Subcutaneous adipose tissue (tissue), 4 donors: ENCODE results near the gene PPP2R5C. TPM values are rescaled to one million over a fixed set of nuclear protein-coding genes. Genes with fewer than 3 reads are reported as not detected.

Source experiments
- total RNA-seq, 4 donors: library from RNA; depleted of rRNA; stranded (reverse); fragments of >200 nt; gene quantifications; one replicate each; pipeline ENCODE4 v1.1.0, GENCODE V29; 2016
- TF ChIP-seq, protein P1 (sequence below): fragments of 450-650 bp; IDR thresholded peaks from one replicate; pipeline ENCODE4 v1.5.1; 2016; ENCODE audit warnings: low read depth, mild to moderate bottlenecking, control low read depth, antibody characterized with exemption, moderate library complexity

The PPP2R5C gene
- total RNA-seq, 4 donors from 2014 or later, result 98.9 to 127 (median 102) TPM

DNA sequence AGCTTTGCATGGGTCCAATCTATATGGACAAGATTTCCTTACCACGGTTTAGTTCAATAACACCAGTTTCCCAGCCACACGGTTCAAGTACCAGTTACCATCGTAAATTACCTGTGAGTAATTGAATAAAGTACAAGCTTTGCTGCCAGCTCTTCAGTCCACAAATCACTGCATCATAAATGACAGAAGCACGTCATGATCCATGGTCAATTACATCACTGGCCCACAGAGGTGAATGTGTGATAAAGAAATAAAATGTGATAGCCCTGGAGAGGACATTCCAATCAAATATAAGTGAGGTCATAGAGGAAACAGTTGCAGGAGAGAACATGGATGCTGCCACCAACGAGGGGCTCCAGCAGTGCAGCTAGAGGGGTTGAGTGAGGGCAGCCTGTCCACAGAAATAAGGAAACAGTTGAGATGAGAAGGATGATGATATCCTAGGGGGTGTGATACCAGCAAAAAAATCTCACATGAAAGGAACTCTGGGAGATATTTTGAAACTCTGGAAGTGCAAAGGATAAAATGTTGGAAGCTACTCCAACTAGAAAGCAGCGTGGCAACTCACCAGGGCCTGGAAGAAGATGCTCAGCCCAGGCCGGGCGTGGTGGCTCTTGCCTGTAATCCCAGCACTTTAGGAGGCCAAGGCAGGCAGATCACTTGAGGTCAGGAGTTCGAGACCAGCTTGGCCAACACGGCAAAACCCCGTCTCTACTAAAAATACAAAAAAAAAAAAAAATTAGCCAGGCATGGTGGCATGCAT, 197.1 kb downstream of the PPP2R5C start:
- TF ChIP-seq, protein P1, sequence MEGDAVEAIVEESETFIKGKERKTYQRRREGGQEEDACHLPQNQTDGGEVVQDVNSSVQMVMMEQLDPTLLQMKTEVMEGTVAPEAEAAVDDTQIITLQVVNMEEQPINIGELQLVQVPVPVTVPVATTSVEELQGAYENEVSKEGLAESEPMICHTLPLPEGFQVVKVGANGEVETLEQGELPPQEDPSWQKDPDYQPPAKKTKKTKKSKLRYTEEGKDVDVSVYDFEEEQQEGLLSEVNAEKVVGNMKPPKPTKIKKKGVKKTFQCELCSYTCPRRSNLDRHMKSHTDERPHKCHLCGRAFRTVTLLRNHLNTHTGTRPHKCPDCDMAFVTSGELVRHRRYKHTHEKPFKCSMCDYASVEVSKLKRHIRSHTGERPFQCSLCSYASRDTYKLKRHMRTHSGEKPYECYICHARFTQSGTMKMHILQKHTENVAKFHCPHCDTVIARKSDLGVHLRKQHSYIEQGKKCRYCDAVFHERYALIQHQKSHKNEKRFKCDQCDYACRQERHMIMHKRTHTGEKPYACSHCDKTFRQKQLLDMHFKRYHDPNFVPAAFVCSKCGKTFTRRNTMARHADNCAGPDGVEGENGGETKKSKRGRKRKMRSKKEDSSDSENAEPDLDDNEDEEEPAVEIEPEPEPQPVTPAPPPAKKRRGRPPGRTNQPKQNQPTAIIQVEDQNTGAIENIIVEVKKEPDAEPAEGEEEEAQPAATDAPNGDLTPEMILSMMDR, result no peak

DNA sequence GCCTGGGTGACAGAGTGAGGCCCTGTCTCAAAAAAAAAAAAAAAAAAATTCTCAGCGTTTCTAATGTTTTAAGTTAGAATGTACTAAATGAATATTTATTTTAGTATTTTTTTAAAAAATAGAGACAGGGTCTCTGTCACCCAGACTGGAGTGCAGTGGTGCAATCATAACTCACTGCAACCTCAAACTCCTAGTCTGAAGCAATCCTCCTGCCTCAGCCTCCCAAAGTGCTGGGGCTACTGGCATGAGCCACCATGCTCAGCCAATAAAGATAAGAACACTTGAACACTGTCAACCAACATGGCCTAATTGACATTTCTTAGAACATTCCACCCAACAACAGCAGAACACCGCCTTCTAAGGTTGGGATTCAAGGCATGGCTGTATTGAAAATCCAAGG, 197.8 kb downstream of the PPP2R5C start:
- TF ChIP-seq, protein P1, result no peak

DNA sequence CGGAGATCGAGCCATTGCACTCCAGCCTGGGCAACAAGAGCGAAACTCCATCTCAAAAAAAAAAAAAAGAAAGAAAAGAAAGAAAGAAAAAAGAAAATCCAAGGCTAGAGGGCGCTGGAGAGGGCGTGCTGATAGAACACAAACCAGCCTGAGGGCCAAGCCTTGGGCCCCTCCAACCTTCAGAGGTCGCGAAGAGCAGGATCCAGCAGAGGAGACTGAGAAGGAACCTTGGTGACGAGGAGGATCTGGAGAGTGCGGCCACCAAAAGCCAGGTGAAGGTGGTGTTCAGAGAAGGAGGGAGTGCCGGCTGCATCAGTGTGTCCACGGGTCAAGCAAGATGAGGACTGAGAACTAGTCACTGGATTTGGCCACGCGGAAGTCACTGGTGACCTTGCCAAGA, 198.7 kb downstream of the PPP2R5C start:
- TF ChIP-seq, protein P1, result no peak

DNA sequence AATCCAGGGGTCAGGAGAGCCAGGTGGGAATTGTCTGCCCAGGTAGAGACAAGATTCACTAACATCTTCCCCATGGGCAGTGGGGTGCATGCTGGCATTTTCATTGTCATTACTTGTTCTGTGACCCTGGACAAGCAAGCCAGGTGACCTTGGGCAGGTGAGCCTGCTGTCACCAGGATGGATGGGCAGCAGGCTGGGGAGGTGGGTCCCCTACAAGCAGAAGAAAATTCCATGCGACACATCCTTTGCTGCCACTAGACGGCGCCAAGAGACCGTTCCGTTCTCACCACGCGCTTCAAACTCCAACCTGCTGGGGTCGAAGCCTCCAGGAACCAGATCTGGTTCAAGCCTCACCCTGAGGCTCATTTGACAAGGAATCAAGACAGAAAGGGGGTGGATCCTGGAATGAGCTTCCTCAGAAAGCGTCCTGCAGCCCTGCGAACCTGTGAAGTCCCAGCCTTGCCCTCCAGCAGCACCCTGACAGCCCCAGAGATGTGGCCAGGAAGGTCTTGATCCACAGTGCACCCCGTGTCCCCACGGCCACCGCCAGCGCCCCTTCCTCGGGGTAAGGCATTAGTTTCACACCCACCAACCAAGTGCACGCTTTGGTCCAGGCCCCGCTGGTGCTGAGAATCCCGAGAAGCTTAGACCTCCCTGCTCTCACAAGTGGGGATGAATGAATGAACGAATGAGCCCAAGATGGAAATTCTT, 199.7 kb downstream of the PPP2R5C start:
- TF ChIP-seq, protein P1, result no peak

DNA sequence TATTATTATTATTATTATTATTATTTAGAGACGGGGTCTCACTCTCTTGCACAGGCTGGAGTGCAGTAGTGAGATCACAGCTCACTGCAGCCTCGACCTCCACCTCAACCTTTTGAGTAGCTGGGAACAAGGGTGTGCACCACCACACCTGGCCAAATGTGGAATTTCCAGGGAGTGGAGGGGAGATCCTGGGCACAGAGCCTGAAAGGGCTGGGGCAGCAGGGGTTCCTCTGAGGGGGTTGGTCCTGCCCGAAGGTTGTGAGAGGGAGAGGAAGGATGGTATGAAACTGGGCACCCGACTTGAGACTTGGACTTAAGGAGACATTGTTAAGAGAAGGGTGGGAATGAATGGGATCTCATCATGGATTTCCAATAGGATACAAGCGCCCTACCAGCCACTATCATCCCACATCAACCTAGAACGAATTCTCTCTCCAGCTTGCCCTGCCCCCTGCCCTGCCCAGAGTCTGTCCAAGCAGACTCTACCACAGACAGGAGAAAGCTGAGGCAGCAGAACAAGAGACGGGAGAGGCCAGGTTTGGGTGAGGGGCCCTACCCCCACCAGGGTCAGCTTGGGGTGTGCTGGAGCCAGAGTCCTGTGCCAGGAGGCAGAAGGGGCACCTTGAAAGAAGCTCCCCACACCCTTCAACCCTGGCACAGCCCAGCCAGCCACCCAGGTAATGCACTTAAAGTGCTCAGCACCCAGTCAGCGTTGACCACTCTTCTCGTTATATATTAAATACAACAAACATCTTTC, 200.4 kb downstream of the PPP2R5C start:
- TF ChIP-seq, protein P1, result no peak

DNA sequence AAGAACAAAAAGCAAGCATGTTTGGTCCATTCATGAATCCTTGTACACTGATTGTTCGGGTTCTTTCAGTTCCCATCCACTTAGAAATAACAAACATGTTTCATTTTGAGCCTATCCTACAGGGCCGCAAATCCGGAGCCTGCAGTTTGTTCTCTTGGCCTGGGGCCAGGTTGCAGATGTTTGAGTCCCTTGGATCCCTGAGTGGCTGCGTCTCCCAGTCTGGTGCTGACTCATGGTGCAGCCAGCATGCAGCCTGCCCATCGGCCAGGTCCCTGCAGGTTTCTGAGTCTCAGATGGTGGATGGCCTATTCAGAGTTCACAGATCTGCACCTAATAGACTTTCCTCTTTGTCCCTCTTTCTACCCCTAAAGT, 201.0 kb downstream of the PPP2R5C start:
- TF ChIP-seq, protein P1, result no peak

DNA sequence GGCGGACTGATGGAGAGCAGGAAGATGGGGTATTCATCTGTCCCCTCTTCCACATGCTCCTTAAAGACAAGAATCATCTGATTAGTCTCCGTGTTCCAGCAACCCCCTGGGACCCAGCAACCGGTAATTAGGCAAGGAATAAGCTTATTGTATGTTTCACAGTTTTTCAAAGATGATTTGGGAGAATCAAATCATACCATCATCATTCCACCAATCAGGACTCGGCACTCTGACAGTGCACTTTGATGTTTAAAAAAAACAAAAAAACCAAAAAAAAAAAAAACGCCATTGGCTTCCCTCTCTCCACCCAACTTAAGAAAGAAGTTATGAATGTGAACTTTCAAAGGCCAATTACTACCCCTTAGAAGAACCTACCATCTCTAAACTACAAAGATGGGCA, 201.5 kb downstream of the PPP2R5C start:
- TF ChIP-seq, protein P1, result no peak
